NOMO-1 (cell line): ENCODE data around the gene SLC29A1.

Experiments
- DNase-seq, 2 experiments: peaks; one replicate each; lab custom pipeline; 2025; ENCODE audit not compliant: unreplicated experiment in 2 of 2; lab: John Stamatoyannopoulos, UW

The SLC29A1 gene

GRCh38 chr6:44234101-44235025 lies 11.0 kb downstream of the SLC29A1 start:
- DNase-seq = no peak

DNA sequence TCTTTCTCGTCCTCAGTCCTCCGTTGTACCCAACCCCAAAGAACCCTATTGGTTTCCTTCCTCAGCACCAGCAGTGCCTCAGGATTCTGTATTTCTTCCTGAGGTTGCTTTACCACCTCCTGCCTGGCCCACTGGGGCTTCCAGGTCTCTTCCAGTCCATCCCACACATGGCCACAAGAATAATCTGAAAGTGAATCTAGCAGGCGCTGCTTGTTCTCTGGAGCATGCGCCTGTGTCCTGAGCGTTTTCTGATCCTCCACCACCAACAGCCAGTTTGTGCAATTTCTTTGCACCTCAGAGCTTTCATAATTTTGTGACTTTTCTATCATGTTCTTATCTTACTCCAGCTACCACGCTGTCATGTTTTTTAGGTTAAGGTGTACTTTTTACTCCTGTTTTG lies 11.9 kb downstream of the SLC29A1 start:
- DNase-seq = no peak

DNA sequence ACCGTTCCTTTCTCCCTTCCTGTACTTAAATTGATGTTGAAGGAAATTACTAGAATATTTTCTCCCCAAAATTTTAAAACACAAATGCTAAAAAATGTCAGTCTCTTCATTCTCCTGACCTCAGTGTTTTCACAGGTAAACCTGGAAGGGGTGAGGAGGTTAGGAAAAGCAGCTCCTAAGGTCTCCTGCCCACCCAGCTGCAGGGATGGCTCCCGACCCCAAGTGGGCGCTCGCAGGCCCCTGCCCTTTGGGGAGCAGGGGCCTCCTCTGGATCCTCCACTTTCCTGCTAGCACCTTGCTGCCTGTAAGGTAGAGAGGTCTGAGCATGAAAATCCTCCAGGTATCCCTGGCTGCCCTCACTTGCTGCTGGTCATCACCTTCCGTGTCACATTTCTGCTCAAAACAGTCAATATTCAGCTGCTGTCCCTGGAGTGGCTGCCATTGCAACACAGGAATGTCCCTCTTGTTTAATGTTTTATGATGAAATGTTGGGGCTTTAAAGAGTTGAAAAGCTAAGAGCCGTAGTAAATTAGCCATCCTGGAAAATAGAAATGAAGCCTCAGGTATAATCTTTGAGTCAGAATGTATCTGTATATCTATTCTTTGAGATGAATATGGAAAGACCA lies 12.6 kb downstream of the SLC29A1 start:
- DNase-seq = no peak

GRCh38 chr6:44237021-44237812 lies 13.8 kb downstream of the SLC29A1 start:
- DNase-seq = peak; percentile 82 to 85

- DNase-seq = peak; percentile 33 to 71
Observed at GRCh38 chr6:44237813-44238433, 14.5 kb downstream of the SLC29A1 start.

DNA sequence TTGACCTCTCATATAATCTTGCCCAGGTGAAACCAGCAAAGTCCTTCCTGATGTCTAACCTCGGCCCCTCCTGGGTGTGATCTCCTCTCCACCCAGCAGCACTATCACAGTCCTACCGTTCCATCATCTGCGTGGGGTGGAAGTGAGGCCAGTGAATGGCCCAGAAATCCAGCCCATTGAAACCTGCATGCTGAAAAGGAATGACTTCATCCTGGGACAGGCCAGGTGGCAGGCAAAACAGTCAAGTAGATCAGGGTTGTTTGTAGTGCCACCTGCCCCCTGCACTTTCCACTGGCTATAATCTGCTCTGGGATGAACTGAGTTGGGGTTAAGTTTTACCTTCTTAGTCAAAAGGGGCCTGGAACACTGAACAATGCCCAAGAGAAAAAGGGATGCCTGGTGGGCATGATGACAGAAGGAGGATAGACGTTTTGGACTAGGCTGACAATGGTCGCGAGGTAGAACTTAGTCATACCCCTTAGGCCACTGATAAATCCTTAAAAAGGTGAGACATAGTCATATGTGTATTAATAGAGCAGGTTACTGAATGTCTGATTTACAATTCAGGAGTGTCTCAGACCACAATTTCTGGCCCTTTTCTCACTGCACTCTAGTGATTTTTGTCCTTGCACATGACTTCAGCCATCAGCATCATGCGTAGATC lies 15.4 kb downstream of the SLC29A1 start:
- DNase-seq = no peak

- DNase-seq = no peak
Observed at GRCh38 chr6:44243345-44243744, 19.9 kb downstream of the SLC29A1 start.

GRCh38 chr6:44245391-44245911 lies 22.1 kb downstream of the SLC29A1 start:
- DNase-seq = no peak

GRCh38 chr6:44245912-44246662 lies 22.7 kb downstream of the SLC29A1 start:
- peak; percentile 49 to 73 for DNase-seq

GRCh38 chr6:44246663-44247337 lies 23.4 kb downstream of the SLC29A1 start, which contains the start of gene HSP90AB1:
TSS of gene HSP90AB1 (plus strand) at chr6:44247101. CDS start at chr6:44248630, 1,529 bp downstream.
- DNase-seq = peak; percentile 95

GRCh38 chr6:44247338-44248302 lies 24.2 kb downstream of the SLC29A1 start:
- peak; percentile 45 to 51 for DNase-seq

DNA sequence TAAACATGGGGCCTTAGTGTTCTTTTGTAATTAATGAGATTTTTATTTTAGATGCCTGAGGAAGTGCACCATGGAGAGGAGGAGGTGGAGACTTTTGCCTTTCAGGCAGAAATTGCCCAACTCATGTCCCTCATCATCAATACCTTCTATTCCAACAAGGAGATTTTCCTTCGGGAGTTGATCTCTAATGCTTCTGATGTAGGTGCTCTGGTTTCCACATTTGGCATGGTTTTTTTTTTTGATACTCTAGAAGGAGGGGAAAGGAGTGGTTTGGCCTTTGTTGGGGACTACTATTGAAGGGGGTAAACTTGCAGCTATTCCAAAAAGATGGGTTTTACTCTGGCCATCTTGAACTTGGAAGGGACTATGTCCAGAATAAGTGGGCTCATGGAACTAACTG lies 25.2 kb downstream of the SLC29A1 start:
- DNase-seq = no peak

GRCh38 chr6:44249082-44249748 lies 25.8 kb downstream of the SLC29A1 start:
- DNase-seq = no peak

DNA sequence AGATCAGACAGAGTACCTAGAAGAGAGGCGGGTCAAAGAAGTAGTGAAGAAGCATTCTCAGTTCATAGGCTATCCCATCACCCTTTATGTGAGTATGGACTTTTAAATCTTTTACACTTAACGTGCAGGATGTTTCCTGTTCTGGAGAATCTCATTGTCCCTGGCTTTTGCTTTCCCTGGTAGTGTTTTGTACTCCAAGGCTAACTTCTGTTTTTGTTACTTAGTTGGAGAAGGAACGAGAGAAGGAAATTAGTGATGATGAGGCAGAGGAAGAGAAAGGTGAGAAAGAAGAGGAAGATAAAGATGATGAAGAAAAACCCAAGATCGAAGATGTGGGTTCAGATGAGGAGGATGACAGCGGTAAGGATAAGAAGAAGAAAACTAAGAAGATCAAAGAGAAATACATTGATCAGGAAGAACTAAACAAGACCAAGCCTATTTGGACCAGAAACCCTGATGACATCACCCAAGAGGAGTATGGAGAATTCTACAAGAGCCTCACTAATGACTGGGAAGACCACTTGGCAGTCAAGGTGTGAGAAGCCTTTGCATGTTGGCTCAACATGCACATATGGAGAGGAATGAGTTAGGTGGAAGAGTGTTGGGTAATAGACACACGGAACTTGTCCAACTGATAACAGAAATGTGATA lies 26.8 kb downstream of the SLC29A1 start:
- no peak for DNase-seq

- DNase-seq = no peak
Observed at GRCh38 chr6:44250718-44251123, 27.3 kb downstream of the SLC29A1 start.
